ENCODE data around the gene PPP2R3A. TPM values are rescaled to one million over a fixed set of nuclear protein-coding genes. Genes with fewer than 3 reads are reported as not detected.

The PPP2R3A gene
- total RNA-seq, 1 donor from 2014 or later: 37.9 TPM

DNA sequence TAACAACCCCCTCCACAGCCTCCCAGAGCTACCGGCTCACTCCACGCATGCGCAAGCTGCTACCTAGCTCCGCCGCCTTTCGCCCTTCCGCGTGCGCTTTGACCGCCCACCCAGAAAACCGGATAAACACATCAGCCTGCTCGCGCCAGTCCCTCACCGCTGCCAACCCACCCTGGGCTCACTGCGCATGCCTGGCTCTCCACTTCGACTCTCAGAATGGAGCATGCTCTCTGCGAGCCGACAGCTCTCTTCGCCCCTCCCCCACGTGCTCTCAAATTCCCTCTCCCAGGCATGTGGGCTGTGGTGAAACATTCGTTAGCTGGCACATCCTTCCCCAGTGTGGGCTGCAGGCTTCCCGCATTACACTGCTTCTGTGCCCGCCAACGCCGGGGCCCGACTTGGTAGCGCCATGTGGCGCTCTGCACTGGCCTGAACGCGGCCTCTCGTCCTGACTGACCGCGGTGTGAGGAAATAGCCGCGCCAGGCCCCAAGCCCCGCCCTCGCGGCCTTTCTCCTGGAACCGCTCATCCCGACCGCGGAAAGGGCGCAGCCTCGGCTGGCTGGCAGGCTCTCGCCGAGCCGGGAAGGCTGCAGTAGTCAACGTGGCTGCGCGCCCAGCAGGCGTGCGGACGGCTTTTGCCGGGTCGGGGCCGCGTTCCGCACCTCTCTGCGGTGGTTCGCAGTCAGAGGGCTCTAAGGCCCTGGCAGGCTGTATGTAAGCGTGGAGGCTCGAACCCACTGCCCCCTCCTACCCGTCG is 231.1 kb downstream of the PPP2R3A start:
- peak; percentile 97 for DNase-seq

DNA sequence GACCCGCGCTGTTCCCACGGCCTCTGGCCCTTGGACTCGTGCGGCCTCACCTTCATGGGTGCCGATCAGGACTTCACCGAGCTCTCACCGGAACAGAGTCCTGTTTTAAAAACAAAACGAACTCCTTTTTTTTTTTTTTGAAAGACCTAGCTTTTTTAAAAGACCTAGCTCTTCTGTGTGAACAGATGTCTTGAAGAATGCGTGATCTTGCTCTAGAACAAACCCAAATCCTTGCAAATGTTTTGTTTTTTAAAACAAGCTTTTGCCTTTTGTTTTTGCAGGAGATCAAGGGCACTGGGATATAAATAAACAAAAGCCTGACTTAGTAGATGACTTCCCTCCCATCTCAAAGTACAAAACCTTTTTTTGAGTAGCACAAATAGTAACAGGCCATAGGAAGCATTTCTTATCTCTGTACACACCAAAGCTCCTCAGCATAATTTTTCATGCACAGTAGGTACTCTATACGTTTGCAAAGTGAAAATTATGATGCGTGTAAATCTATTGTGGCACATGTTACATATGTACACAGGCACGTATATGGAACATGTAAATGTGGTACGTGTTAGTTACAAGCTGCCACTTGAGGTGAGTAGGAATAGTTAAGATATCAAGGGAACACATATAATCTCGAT is 231.7 kb downstream of the PPP2R3A start:
- DNase-seq: no peak

Small RNA genes lying within 50 kb of the gene (small RNA-seq; reads per million reads assigned to genes)
- not detected for gene AC092989.1

Other genes with a start within 250 kb of the PPP2R3A start
- gene MSL2, start 230.6 kb downstream of the PPP2R3A start, total RNA-seq: 31.5 TPM

Measured in occipital lobe (tissue), 3 donors.